Measurements from ENCODE around the gene CFAP251. TPM values are rescaled to one million over a fixed set of nuclear protein-coding genes. Genes with fewer than 3 reads are reported as not detected.

CFAP251 gene
- total RNA-seq, 1 donor from 2014 or later = 0.92 TPM

- H3K4me1 Mint-ChIP-seq = peaks cover 5% of the 10 kb centered on the region
Measured at GRCh38 chr12:121932176-121932536, 13.8 kb downstream of the CFAP251 start.

GRCh38 chr12:121932914-121933521, 14.6 kb downstream of the CFAP251 start:
- Mint-ChIP-seq H3K27ac (peak overlapping the region; percentile 12), H3K4me1 (peaks cover 5% of the 10 kb centered on the region), H3K9me3 (peaks cover 4% of the 10 kb centered on the region), H3K4me3 (peak overlapping the region; percentile 1), H3K36me3 (peaks cover 13% of the 10 kb centered on the region), H3K27me3 (ENCODE audit: insufficient read depth, low read depth) (peaks cover 3% of the 10 kb centered on the region)
- Histone ChIP-seq H3K4me3 (no peak overlapping the region), H3K27me3 (no peaks in the 10 kb centered on the region), H3K79me2 (ENCODE audit: low read depth) (no peaks in the 10 kb centered on the region), H4K20me1 (ENCODE audit: low read depth) (no peaks in the 10 kb centered on the region), H3K9ac (no peak overlapping the region), H3K4me2 (no peak overlapping the region), H3K9me3 (ENCODE audit: low read depth) (no peaks in the 10 kb centered on the region), H3K27ac (no peak overlapping the region), H2AFZ (replicated peaks) (peak overlapping the region; percentile 86), H3F3A (ENCODE audit: low read depth) (peaks cover 7% of the 10 kb centered on the region), H3K4me1 (peaks cover 7% of the 10 kb centered on the region), H3K36me3 (no peaks in the 10 kb centered on the region)
- TF ChIP-seq CTCF (IDR thresholded peaks at IDR 0.05) (no peak), EZH2phosphoT487 (IDR thresholded peaks at IDR 0.05) (no peak), EZH2 (IDR thresholded peaks at IDR 0.05) (no peak)
- no peak for DNase-seq (ENCODE audit: low spot score)

More at GRCh38 chr12:121932176-121932536, 13.8 kb downstream of the CFAP251 start:
- no peak overlapping the region for H3K4me3 Mint-ChIP-seq
- Histone ChIP-seq H3K9ac (no peak overlapping the region), H4K20me1 (ENCODE audit: low read depth) (no peaks in the 10 kb centered on the region), H3K4me3 (no peak overlapping the region), H3K4me1 (peaks cover 7% of the 10 kb centered on the region), H2AFZ (replicated peaks) (no peak overlapping the region), H3K27me3 (no peaks in the 10 kb centered on the region), H3K27ac (no peak overlapping the region), H3K4me2 (no peak overlapping the region), H3F3A (ENCODE audit: low read depth) (peaks cover 7% of the 10 kb centered on the region), H3K79me2 (ENCODE audit: low read depth) (no peaks in the 10 kb centered on the region), H3K9me3 (ENCODE audit: low read depth) (no peaks in the 10 kb centered on the region), H3K36me3 (no peaks in the 10 kb centered on the region)
- H3K9me3 Mint-ChIP-seq = peaks cover 4% of the 10 kb centered on the region
- no peak for DNase-seq (ENCODE audit: low spot score)
- H3K36me3 Mint-ChIP-seq = peaks cover 5% of the 10 kb centered on the region
- TF ChIP-seq CTCF (IDR thresholded peaks at IDR 0.05) (no peak), EZH2 (IDR thresholded peaks at IDR 0.05) (no peak), EZH2phosphoT487 (IDR thresholded peaks at IDR 0.05) (no peak)
- H3K27ac Mint-ChIP-seq = no peak overlapping the region
- peaks cover 3% of the 10 kb centered on the region for H3K27me3 Mint-ChIP-seq (ENCODE audit: insufficient read depth, low read depth)

GRCh38 chr12:121933522-121934308, 15.3 kb downstream of the CFAP251 start:
- peaks cover 5% of the 10 kb centered on the region for H3K4me1 Mint-ChIP-seq
- DNase-seq (ENCODE audit: low spot score) = peak; percentile 44
- H3K27ac ChIP-seq = no peak overlapping the region
- H3K4me3 ChIP-seq = no peak overlapping the region
- no peaks in the 10 kb centered on the region for H4K20me1 ChIP-seq (ENCODE audit: low read depth)
- H3K9me3 ChIP-seq (ENCODE audit: low read depth) = no peaks in the 10 kb centered on the region
- H3K79me2 ChIP-seq (ENCODE audit: low read depth) = no peaks in the 10 kb centered on the region
- no peak overlapping the region for H3K4me3 Mint-ChIP-seq
- no peak overlapping the region for H3K4me2 ChIP-seq
- peaks cover 13% of the 10 kb centered on the region for H3K36me3 Mint-ChIP-seq
- no peak for TF ChIP-seq EZH2 (IDR thresholded peaks at IDR 0.05)
- no peak for TF ChIP-seq EZH2phosphoT487 (IDR thresholded peaks at IDR 0.05)
- TF ChIP-seq CTCF (IDR thresholded peaks at IDR 0.05) = no peak
- H2AFZ ChIP-seq (replicated peaks) = peak overlapping the region; percentile 86
- no peak overlapping the region for H3K9ac ChIP-seq
- peaks cover 7% of the 10 kb centered on the region for H3K4me1 ChIP-seq
- H3K9me3 Mint-ChIP-seq = peaks cover 4% of the 10 kb centered on the region
- H3K27me3 Mint-ChIP-seq (ENCODE audit: insufficient read depth, low read depth) = peaks cover 3% of the 10 kb centered on the region
- H3K36me3 ChIP-seq = no peaks in the 10 kb centered on the region
- peaks cover 7% of the 10 kb centered on the region for H3F3A ChIP-seq (ENCODE audit: low read depth)
- peak overlapping the region; percentile 34 for H3K27ac Mint-ChIP-seq
- no peaks in the 10 kb centered on the region for H3K27me3 ChIP-seq
